ENCODE results near the gene AKT2.

DNA sequence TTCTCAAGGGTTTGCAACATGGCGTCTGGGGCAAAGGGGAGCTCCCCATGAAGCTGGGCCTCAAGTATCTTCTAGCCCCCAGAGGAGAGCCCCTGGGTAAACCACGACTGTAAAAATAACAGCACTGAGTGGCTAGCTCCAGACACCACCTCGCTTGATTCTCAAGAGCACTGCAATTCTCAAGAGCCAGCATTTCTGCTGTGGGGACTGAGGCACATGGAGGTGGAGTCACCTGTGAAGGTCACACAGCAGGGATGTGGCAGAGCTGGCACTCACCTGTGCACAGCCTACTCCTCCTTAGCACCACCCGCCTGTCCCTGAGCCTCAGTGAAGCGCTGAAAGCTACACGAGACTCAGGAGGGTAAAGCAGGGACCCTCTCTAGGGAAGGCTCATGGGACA is 38.0 kb downstream of the AKT2 start:
- TF ChIP-seq, protein P1, sequence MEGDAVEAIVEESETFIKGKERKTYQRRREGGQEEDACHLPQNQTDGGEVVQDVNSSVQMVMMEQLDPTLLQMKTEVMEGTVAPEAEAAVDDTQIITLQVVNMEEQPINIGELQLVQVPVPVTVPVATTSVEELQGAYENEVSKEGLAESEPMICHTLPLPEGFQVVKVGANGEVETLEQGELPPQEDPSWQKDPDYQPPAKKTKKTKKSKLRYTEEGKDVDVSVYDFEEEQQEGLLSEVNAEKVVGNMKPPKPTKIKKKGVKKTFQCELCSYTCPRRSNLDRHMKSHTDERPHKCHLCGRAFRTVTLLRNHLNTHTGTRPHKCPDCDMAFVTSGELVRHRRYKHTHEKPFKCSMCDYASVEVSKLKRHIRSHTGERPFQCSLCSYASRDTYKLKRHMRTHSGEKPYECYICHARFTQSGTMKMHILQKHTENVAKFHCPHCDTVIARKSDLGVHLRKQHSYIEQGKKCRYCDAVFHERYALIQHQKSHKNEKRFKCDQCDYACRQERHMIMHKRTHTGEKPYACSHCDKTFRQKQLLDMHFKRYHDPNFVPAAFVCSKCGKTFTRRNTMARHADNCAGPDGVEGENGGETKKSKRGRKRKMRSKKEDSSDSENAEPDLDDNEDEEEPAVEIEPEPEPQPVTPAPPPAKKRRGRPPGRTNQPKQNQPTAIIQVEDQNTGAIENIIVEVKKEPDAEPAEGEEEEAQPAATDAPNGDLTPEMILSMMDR (conservative IDR thresholded peaks at IDR 0.05): no peak
- no peak for TF ChIP-seq ZFX (IDR thresholded peaks at IDR 0.05)

Measured in C4-2B (cell line).